ENCODE data around the gene CCDC81.
"Not testable (repeated sequence)": the region's sequence is repeated elsewhere in the genome, so short reads cannot be mapped to it uniquely, and the experiment has no call there.

Gene CCDC81

GRCh38 chr11:86390487-86390886, 15.8 kb downstream of the CCDC81 start:
- DNase-seq, result no peak

GRCh38 chr11:86395061-86395551, 20.4 kb downstream of the CCDC81 start:
- no peak for DNase-seq

DNA sequence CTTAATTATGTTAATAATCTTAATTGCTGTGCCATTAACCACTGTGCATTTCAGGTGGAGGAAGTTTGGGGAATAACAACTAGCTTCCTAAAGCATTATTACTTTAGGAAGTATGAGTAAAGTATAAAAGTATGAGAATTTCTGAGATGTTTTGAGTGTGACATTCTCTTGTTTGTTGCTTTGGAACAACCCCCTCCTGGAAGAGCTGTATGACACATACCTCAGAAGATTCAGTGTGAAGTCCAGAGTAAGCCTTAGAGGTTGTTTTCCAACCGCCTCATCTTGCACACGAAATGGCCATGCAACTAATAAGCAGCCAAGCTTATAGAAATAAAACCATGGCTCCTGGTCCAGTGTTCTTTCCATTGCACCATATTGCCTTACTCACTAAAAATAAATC, 21.7 kb downstream of the CCDC81 start:
- DNase-seq, result no peak

DNA sequence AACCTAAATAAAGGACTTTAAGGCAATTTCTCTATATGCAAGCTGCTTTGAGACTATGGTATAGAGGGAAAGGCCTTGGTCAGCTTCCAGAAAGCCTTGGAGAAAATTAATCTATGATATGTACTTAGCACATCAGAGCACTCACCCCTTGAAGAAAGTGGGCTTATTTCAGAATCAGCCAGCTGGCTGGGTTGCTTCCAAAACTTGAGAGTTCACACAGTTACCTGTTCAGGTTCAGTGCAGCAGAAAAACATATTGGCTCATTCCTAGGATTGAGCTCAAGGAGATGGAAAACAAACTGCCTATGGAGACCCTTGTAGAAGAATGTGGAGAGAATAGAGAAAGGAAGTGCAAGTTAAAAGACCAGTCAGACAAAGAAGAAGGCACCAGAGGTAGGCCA, 22.7 kb downstream of the CCDC81 start:
- DNase-seq, result no peak

GRCh38 chr11:86398106-86398505, 23.4 kb downstream of the CCDC81 start:
- no peak for DNase-seq

- no peak for DNase-seq
Observed at GRCh38 chr11:86403458-86403857, 28.8 kb downstream of the CCDC81 start.

GRCh38 chr11:86408845-86409244, 34.2 kb downstream of the CCDC81 start:
- no peak for DNase-seq

DNA sequence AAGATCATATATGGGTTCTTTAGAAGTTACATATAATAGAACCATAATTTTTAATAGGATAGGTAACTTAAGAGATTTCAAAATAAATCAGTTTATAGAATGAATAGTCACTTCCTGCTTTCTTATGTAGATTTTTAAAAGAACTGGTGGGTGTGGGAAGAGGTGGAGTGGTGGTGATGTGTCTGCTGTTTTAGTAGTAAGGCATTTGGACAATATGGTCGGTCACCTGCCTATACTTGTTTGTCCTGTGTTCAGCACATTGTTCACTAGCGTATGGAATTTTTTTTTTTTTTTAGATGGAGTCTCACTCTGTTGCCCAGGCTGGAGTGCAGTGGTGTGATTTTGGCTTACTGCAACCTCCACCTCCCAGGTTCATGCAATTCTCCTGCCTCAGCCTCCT, 39.3 kb downstream of the CCDC81 start:
- no peak for DNase-seq

GRCh38 chr11:86415026-86415425, 40.3 kb downstream of the CCDC81 start:
- DNase-seq, result no peak

DNA sequence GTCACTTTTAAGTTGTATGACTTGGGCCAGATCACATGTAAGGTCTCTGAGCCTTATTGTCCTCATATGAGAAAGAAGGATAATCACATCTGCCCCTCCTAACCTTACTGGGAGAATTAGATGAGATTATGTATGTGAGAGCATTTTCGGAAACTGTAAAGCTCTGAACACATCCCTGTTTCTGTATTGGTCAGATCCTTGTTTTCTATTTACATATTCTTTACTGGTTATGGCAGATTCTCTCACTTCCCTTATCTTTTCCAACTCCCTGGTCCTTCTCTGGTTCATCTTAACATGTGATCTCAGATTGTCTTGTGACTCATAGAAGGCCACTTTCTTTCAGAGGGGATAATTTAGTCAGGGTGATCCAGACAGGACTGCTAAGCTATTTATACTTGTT, 41.8 kb downstream of the CCDC81 start:
- no peak for DNase-seq

- not testable (repeated sequence) for DNase-seq
Observed at GRCh38 chr11:86416951-86417350, 42.3 kb downstream of the CCDC81 start.

DNA sequence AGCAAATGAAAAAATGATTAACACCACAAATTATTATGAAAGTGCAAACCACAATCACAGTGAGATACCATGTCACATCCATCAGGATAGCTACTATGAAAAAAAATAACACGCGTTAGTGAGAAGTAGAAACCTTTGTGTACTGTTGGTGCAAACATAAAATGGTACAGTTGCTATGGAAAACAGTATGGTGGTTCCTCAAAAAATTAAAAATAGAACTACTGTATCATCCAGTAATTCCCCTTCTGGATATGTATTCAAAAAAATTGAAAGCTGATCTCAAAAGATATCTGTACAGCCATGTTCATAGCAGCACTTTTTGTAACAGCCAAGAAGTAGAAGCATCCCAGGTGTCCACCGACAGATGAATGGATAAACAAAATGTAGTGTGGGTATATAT, 43.4 kb downstream of the CCDC81 start:
- no peak for DNase-seq

- DNase-seq, result no peak
Observed at GRCh38 chr11:86418513-86418912, 43.8 kb downstream of the CCDC81 start.

DNA sequence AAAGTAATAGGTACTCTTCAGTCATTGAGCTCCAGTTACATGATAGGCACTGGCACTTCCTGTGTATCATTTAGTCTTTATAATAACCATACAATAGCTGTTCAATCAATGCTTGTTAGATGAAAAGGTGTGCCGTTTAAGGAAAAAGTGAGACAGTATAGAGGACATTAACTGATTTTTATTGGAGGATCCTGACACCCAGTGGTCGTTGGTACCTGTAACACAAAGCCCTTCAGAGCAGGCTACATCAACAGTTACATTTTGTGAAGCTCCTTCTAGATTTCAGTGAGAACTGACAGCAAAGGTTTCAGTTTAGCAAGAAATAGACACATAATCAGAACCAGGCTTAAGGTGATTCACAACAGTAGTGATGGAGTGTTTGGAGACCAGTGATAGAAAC, 44.2 kb downstream of the CCDC81 start:
- no peak for DNase-seq

- DNase-seq, result no peak
Observed at GRCh38 chr11:86421946-86422345, 47.3 kb downstream of the CCDC81 start.

DNA sequence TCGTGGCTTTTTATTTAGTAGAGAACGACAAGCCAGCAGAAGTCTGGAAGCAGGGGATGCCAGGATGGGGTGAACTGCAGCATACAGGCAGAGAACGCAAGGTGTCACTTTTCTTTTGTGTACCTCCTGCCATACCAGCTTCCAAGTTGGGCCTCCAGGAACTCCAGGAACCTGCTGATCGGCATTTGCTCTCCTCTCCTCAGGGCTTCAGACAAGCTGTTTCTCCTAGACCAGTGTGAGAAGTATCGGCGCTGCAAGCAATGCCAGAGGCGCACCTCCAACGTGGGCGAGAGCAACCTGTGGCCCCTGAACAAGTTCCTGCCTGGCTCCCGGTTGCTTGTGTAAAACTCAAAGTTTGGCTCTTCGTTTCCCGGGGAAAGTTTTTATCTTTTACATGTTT, 47.7 kb downstream of the CCDC81 start:
- DNase-seq, result no peak

- not testable (repeated sequence) for DNase-seq
Observed at GRCh38 chr11:86423488-86423887, 48.8 kb downstream of the CCDC81 start.

DNA sequence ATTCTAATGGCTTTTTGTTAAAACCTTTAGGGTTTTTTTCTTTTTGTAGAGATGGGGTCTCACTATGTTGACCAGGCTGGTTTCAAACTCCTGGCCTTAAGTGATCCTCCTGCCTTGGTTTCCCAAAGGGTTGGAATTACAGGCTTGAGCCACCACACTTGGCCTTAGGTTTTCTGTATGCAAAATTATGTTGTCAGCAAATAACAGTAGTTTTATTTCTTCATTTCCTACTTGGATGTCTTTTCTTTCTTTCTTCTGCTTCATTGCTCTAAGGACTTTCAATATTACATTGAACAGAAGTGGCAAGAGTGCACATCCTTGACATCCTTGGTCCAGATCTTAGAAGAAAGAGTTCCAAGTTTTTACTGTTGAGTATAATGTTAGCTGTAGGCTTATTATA, 52.8 kb downstream of the CCDC81 start:
- DNase-seq, result no peak

DNA sequence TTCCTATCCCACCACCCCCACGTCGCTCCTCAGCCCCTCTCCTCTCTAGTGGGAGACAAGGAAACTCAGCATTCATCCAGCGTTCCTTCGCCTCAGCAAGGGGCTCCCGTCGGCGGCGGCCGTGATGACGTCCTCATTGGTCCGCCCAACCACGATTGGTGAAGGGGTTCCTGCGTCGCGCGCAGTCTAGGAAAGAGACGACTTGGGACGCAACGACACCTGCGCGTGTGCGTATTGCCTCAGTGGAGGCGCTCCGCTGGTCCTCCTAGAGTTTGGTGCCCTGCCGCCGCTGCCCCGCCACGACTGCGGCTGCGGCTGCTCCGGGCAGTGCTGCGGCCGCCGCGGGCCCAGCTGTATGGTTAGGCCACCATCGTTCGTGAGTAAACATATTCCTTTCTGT, 56.6 kb downstream of the CCDC81 start:
- DNase-seq, result no peak

DNA sequence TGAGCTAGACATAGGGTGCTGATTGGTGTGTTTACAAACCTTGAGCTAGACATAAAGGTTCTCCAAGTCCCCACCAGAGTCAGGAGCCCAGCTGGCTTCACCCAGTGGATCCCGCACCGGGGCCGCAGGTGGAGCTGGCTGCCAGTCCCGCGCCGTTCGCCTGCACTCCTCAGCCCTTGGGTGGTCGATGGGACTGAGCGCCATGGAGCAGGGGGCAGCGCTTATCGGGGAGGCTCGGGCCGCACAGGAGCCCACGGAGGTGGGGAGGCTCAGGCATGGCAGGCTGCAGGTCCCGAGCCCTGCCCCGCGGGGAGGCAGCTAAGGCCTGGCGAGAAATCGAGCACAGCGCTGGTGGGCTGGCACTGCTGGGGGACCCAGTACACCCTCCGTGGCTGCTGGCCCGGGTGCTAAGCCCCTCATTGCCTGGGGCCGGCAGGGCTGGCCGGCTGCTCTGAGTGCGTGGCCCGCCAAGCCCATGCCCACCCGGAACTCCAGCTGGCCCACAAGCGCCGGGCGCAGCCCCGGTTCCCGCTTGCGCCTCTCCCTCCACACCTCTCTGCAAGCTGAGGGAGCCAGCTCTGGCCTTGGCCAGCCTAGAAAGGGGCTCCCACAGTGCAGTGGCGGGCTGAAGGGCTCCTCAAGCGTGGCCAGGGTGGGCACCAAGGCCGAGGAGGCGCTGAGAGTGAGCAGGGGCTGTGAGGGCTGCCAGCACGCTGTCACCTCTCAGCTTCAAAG, 58.8 kb downstream of the CCDC81 start:
- DNase-seq, result not testable (repeated sequence)

DNA sequence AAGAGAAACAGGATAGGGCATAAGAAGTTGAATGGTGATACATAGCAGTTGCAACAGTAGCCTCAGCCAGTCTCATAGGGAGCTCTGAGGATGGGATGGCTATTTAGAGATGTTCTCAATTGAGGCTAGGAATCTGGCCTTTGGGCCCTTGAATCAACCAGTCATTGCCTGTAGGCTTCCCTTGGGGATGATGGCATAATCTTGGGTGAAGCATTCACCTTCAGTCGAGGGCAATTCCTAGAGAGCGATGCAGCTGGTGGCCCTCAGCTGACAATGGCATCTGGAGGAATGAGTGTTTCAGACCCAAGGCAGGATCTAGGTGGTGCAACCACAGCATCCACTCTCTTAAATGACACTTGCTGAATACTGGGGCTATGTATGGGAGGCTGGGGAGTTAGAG, 61.0 kb downstream of the CCDC81 start:
- DNase-seq, result no peak

DNA sequence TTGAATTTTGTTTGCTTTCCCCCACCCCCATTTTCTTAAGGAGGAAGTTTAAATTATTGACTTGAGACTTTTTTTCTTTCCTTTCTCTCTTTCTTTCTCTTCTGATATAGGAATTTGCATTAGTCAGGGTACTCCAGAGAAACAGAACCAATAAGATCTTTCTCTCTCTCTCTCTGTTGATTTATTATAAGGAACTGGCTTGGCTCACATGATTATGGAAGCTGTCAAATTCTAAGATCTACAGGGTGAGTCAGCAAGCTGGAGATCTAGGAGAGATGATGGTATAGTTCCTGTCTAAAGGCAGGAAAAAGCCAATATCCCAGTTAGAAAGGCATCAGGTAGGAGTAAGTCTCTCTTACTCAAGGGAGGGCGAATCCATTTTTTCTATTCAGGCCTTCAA, 64.0 kb downstream of the CCDC81 start:
- no peak for DNase-seq

GRCh38 chr11:86440305-86440716, 65.6 kb downstream of the CCDC81 start:
- DNase-seq, result no peak

DNA sequence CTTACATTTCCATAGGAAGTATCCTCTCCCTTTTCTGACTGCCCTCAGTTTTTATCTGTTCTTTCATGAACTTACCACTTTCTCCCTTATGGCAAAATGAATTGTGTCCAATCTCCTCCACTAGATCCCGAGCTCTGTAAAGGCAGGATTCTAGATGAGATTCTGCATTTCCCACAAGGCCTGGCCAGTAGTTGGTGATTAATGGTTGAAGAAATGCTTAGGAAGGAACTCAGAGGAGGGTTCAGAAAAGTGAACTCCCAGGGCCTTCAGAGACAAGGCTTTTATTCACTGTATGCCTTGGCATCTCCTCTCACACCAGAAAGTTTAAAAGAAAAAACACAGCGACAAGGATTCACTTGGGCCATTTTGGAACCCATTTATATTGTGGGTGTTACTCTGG, 66.2 kb downstream of the CCDC81 start:
- DNase-seq, result no peak

DNA sequence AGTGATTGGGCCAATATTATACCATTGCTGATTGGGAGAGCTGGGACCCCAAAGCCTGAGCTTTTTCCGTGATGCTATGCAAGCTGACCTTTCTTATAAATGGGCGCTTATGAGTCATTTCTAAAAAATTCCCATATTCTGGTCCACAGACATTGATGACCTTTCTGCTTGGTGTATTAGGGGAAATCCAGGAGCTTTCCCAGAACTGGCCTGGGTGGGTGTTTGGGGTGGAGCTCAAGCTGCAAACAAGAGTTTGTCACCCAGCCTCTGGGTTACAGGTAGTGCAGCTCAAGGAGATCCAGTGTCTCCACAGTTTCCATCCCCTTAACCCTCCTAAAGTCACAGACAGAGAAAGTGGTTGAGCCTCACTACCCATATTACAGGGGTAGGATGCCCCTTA, 67.7 kb downstream of the CCDC81 start:
- DNase-seq, result no peak

All from activated CD4-positive, alpha-beta T cell treated with anti-CD3 and anti-CD28 coated beads for 1 hour (primary cell).